Measurements from ENCODE around the gene PABPC1L.

Gene PABPC1L

DNA sequence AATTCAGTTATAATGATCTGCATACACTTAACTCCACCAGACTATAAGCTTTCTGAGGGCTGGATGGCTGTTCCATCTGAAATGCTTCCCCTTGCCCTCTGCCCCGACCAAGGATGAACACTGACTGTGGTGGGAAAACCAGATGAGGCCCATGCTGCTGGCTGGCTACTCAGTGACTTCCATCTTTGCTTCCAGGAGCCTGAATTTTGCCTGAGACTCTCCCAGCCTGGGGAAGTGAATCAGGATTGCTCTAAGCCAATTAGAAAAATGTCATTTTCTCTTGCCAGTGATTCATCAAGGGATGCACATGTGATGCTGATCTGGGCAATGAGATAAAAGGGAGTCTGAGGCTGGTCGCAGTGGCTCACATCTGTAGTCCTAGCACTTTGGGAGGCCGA, 52.0 kb downstream of the PABPC1L start:
- Histone ChIP-seq H3K4me3 (ENCODE audit: insufficient read depth, low read length, poor library complexity, severe bottlenecking) (no peak overlapping the region), H3K27ac (ENCODE audit: low read depth, low read length) (no peak overlapping the region), H3K9me2 (replicated peaks; ENCODE audit: insufficient read depth, low read length) (no peaks in the 10 kb centered on the region), H3K27me3 (ENCODE audit: low read length) (no peaks in the 10 kb centered on the region), H3K79me2 (ENCODE audit: insufficient read depth, low read length) (peaks cover 39% of the 10 kb centered on the region), H2AFZ (ENCODE audit: low read depth, low read length, severe bottlenecking) (no peak overlapping the region), H3K4me2 (ENCODE audit: low read depth, low read length, poor library complexity, severe bottlenecking) (no peak overlapping the region), H4K20me1 (ENCODE audit: low read depth, low read length) (no peaks in the 10 kb centered on the region; the same call in 1 of the 2 replicates), H3K9ac (ENCODE audit: low read length) (no peak overlapping the region), H3K36me3 (ENCODE audit: low read length) (peaks cover 5% of the 10 kb centered on the region; the same call in 1 of the 2 replicates), H3F3A (ENCODE audit: insufficient read depth) (peaks cover 3% of the 10 kb centered on the region; the same call in 1 of the 2 replicates), H3K9me3 (ENCODE audit: insufficient read depth, low read length) (no peaks in the 10 kb centered on the region)
- TF ChIP-seq EZH2phosphoT487 (conservative IDR thresholded peaks at IDR 0.05; ENCODE audit: low read length), result no peak

DNA sequence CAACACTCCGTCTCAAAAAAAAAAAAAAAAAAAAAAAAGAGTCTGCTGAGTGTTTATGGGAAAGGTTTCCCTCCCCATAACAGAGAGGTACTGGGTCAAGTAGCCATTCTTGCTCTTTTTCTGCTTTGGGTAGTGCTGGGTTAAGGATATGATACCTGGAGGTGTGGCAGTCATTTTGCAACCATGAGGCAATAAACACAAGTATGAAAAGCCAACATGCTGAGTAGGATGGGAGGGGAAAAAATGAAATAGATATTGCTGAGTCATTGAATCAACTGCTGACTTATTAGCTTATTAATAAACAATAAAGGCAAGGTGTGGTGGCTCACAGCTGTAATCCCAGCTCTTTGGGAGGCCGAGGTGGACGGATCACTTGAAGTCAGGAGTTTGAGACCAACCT, 52.6 kb downstream of the PABPC1L start:
- H3K4me3 ChIP-seq (ENCODE audit: insufficient read depth, low read length, poor library complexity, severe bottlenecking), result no peak overlapping the region
- TF ChIP-seq, protein P1, sequence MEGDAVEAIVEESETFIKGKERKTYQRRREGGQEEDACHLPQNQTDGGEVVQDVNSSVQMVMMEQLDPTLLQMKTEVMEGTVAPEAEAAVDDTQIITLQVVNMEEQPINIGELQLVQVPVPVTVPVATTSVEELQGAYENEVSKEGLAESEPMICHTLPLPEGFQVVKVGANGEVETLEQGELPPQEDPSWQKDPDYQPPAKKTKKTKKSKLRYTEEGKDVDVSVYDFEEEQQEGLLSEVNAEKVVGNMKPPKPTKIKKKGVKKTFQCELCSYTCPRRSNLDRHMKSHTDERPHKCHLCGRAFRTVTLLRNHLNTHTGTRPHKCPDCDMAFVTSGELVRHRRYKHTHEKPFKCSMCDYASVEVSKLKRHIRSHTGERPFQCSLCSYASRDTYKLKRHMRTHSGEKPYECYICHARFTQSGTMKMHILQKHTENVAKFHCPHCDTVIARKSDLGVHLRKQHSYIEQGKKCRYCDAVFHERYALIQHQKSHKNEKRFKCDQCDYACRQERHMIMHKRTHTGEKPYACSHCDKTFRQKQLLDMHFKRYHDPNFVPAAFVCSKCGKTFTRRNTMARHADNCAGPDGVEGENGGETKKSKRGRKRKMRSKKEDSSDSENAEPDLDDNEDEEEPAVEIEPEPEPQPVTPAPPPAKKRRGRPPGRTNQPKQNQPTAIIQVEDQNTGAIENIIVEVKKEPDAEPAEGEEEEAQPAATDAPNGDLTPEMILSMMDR (IDR thresholded peaks at IDR 0.05; ENCODE audit: insufficient read depth, low read length, poor library complexity, severe bottlenecking), result no peak
- TF ChIP-seq EZH2phosphoT487 (conservative IDR thresholded peaks at IDR 0.05; ENCODE audit: low read length), result no peak
- no peak overlapping the region for H2AFZ ChIP-seq (ENCODE audit: low read depth, low read length, severe bottlenecking)
- H3K79me2 ChIP-seq (ENCODE audit: insufficient read depth, low read length), result peaks cover 39% of the 10 kb centered on the region
- no peak overlapping the region for H3K27ac ChIP-seq (ENCODE audit: low read depth, low read length)
- no peaks in the 10 kb centered on the region; the same call in 1 of the 2 replicates for H4K20me1 ChIP-seq (ENCODE audit: low read depth, low read length)
- H3K4me2 ChIP-seq (ENCODE audit: low read depth, low read length, poor library complexity, severe bottlenecking), result no peak overlapping the region
- no peaks in the 10 kb centered on the region for H3K9me3 ChIP-seq (ENCODE audit: insufficient read depth, low read length)
- no peaks in the 10 kb centered on the region for H3K9me2 ChIP-seq (replicated peaks; ENCODE audit: insufficient read depth, low read length)
- H3K9ac ChIP-seq (ENCODE audit: low read length), result no peak overlapping the region
- H3K27me3 ChIP-seq (ENCODE audit: low read length), result no peaks in the 10 kb centered on the region
- peaks cover 7% of the 10 kb centered on the region for H3F3A ChIP-seq (ENCODE audit: insufficient read depth)
- peaks cover 4% of the 10 kb centered on the region; the same call in 1 of the 2 replicates for H3K36me3 ChIP-seq (ENCODE audit: low read length)

DNA sequence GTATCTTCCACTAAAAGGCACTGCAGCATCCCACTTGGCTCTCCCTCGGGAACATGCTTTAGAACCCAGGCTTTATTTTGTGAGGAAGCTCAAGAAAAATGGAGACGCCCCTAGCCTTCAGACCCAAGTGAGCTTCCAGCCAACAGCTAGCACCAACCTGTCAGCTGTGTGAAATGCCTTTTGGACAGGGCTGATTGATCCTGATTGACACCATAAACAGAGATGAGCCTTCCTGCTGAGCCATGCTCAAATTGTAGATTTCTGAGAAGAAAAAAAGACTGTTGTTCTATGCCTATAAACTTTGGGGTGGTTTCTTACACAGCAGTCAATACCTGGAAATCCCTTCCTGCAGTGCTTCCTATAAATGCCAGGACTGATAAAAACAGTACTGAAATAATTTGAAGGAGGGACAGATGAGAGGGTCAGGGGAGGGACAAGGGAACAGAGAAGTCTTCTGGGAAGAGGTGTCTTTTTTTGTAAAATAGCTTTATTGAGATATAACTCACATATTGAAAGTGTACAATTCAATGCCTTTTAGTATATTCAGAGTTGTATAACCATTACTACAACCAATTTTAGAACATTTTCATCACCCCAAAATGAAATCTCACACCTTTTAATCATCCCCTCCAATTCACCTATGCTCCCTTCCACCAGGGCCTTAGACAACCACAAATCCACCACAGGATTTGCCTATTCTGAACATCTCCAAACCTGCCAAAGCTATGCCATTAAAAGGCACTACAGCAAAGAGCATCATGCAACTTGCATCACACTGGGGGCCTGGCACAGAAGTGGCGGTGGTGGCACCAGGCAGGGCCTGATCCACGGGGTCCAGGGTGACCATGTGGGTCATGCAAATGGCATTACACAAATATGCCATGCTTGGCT, 53.7 kb downstream of the PABPC1L start:
- H3K9me3 ChIP-seq (ENCODE audit: insufficient read depth, low read length), result no peaks in the 10 kb centered on the region
- H3K79me2 ChIP-seq (ENCODE audit: insufficient read depth, low read length), result peaks cover 39% of the 10 kb centered on the region
- H2AFZ ChIP-seq (ENCODE audit: low read depth, low read length, severe bottlenecking), result no peak overlapping the region
- H3K4me2 ChIP-seq (ENCODE audit: low read depth, low read length, poor library complexity, severe bottlenecking), result no peak overlapping the region
- no peaks in the 10 kb centered on the region for H3K9me2 ChIP-seq (replicated peaks; ENCODE audit: insufficient read depth, low read length)
- no peaks in the 10 kb centered on the region for H3K36me3 ChIP-seq (ENCODE audit: low read length)
- H3K27ac ChIP-seq (ENCODE audit: low read depth, low read length), result no peak overlapping the region
- no peak overlapping the region for H3K9ac ChIP-seq (ENCODE audit: low read length)
- no peaks in the 10 kb centered on the region for H3K27me3 ChIP-seq (ENCODE audit: low read length)
- no peaks in the 10 kb centered on the region; the same call in 1 of the 2 replicates for H4K20me1 ChIP-seq (ENCODE audit: low read depth, low read length)
- no peak overlapping the region for H3K4me3 ChIP-seq (ENCODE audit: insufficient read depth, low read length, poor library complexity, severe bottlenecking)
- TF ChIP-seq, protein P1 (IDR thresholded peaks at IDR 0.05; ENCODE audit: insufficient read depth, low read length, poor library complexity, severe bottlenecking), result no peak
- no peak for TF ChIP-seq EZH2phosphoT487 (conservative IDR thresholded peaks at IDR 0.05; ENCODE audit: low read length)
- peaks cover 17% of the 10 kb centered on the region for H3F3A ChIP-seq (ENCODE audit: insufficient read depth)

DNA sequence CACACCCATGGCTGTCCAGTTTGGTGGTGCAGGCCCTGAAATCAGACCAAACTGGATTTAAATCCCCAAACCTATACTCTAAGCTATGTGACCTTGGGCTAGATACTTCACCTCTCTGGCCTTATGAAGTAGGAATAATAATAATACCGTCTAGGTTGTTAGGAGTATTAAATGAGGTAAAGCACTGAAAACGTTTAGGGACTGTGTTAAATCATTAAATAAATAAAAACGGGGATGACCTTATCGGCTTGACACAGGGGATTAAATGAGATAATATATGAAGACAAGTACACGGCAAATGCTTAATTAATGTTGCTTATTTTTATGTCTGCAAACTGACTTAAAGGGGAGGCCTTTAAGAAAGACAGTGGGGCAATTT, 55.8 kb downstream of the PABPC1L start:
- Histone ChIP-seq H2AFZ (ENCODE audit: low read depth, low read length, severe bottlenecking) (peak overlapping the region; percentile 78), H3K4me2 (ENCODE audit: low read depth, low read length, poor library complexity, severe bottlenecking) (peak overlapping the region; percentile 88), H3K4me3 (ENCODE audit: insufficient read depth, low read length, poor library complexity, severe bottlenecking) (peak overlapping the region; percentile 54), H3K27me3 (ENCODE audit: low read length) (no peaks in the 10 kb centered on the region), H3F3A (ENCODE audit: insufficient read depth) (peaks cover 37% of the 10 kb centered on the region), H4K20me1 (ENCODE audit: low read depth, low read length) (peaks cover 1% of the 10 kb centered on the region; the same call in 1 of the 2 replicates), H3K36me3 (ENCODE audit: low read length) (no peaks in the 10 kb centered on the region), H3K9ac (ENCODE audit: low read length) (peak overlapping the region; percentile 96), H3K9me3 (ENCODE audit: insufficient read depth, low read length) (no peaks in the 10 kb centered on the region), H3K79me2 (ENCODE audit: insufficient read depth, low read length) (peaks cover 43% of the 10 kb centered on the region), H3K27ac (ENCODE audit: low read depth, low read length) (peak overlapping the region; percentile 64), H3K9me2 (replicated peaks; ENCODE audit: insufficient read depth, low read length) (no peaks in the 10 kb centered on the region)
- TF ChIP-seq, protein P1 (IDR thresholded peaks at IDR 0.05; ENCODE audit: insufficient read depth, low read length, poor library complexity, severe bottlenecking), result no peak
- TF ChIP-seq EZH2phosphoT487 (conservative IDR thresholded peaks at IDR 0.05; ENCODE audit: low read length), result no peak
